ENCODE data around the gene BLOC1S4.
"Not testable (repeated sequence)": the region's sequence is repeated elsewhere in the genome, so short reads cannot be mapped to it uniquely, and the experiment has no call there.

BLOC1S4 gene, protein sequence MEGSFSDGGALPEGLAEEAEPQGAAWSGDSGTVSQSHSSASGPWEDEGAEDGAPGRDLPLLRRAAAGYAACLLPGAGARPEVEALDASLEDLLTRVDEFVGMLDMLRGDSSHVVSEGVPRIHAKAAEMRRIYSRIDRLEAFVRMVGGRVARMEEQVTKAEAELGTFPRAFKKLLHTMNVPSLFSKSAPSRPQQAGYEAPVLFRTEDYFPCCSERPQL

DNA sequence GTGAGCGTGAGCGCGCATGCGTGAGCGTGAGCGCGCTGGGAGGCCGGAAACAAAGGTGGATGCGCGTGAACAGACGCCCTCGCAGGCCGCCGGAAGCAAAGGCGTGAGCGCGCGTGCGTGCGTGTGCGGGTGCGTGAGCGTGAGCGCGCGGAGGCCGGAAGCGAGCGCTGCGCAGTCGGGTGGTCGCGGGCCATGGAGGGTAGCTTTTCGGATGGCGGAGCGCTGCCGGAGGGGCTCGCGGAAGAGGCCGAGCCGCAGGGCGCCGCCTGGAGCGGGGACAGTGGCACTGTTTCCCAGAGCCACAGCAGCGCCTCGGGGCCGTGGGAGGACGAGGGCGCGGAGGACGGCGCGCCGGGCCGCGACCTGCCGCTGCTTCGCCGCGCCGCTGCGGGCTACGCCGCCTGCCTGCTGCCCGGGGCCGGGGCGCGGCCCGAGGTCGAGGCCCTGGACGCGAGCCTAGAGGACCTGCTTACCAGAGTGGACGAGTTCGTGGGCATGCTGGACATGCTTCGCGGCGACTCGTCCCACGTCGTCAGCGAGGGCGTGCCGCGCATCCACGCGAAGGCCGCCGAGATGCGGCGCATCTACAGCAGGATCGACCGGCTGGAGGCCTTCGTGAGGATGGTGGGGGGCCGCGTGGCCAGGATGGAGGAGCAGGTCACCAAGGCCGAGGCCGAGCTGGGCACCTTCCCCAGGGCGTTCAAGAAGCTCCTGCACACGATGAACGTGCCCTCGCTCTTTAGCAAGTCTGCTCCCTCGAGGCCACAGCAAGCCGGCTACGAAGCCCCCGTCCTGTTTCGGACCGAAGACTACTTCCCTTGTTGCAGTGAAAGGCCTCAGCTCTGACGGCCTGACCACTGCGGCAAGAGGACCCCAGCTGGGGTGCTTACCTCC, at the start of gene BLOC1S4:
Gene BLOC1S4 (plus strand): TSS at position 157 of the 894 bp plus-strand sequence. CDS start 36 bp downstream, at position 193.
- DNase-seq (ENCODE audit: low read depth in 2 of 2): peak; percentile 66 to 78

DNA sequence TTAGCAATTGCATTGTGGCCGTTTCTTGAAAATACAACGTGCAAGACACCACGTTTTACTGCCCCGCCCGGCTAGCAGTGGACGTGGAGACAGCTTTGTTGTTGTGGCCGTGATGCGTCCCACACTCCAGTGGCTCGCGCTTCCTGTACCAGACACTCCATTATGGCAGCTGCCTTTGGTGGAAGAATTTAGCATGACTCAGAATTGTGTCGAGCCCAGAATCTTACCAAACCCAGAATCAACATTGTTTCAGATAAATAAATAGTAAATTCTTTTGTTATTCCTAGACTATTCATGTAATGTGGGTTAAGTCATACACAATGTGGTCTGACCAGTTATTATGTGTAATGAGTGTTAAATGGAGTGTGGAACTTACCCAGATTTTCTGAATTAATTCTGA, 47.6 kb upstream of the BLOC1S4 start:
- no peak for DNase-seq (ENCODE audit: low read depth in 2 of 2)

DNA sequence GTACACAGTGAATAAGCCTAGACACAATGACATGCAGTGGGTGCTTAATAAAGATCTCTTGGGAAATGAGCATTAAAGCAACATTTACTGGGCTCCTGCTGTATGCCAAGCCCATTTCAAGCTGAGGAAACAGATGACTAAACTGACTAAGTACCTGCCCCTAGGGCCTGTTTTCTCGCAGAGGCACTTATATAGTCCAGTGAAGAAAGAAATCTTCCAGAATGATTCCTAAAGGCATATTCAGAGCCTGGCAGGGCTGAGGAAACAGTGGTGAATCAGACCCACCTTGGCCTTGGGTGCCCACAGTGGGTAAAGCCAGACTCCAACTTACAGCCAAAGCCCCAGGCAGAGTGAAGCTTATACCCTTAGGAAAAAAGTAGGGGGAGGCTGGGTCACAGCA, 44.3 kb upstream of the BLOC1S4 start:
- DNase-seq (ENCODE audit: low read depth in 2 of 2): no peak

DNA sequence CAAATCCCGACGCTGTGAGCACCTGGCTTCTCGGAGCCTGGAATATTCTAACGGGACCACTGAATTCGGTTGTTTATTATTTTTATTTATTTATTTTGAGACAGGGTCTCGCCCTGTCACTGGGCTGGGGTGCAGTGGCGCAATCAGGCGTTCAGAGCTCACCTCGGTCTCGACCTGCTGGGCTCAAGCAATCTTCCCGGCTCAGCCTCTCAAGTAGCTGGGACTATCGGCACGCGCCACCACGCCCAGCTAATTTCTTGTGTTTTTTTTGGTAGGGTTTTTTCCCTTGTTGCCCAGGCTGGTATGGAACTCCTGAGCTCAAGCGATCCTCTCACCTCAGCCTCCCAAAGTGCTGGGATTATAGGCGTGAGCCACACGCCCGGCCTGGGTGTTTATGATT, 43.8 kb upstream of the BLOC1S4 start:
- no peak for DNase-seq (ENCODE audit: low read depth in 2 of 2)

DNA sequence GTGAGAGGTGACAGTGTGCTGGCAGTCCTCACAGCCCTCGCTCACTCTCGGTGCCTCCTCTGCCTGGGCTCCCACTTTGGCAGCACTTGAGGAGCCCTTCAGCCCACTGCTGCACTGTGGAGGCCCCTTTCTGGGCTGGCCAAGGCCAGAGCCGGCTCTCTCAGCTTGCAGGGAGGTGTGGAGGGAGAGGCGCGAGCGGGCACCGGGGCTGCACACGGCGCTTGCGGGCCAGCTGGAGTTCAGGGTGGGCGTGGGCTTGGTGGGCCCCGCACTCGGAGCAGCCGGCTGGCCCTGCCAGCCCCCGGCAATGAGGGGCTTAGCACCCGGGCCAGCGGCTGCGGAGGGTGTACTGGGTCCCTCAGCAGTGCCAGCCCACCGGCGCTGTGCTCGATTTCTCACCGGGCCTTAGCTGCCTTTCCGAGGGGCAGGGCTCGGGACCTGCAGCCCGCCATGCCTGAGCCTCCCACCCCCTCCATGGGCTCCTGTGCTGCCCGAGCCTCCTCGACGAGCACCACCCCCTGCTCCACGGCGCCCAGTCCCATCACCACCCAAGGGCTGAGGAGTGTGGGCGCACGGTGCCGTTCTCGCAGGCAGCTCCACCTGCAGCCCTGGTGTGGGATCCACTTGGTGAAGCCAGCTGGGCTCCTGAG, 43.3 kb upstream of the BLOC1S4 start:
- DNase-seq (ENCODE audit: low read depth in 2 of 2): not testable (repeated sequence)

DNA sequence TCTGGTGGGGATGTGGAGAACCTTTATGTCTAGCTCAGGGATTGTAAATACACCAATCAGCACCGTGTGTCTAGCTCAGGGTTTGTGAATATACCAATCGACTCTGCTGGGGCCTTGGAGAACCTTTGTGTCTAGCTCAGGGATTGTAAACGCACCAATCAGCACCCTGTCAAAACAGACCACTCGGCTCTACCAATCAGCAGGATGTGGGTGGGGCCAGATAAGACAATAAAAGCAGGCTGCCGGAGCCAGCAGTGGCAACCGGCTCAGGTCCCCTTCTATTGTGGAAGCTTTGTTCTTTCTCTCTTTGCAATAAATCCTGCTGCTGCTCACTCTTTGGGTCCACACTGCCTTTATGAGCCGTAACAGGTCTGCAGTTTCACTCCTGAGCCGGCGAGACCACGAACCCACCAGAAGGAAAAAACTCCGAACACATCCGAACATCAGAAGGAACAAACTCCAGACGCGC, 42.7 kb upstream of the BLOC1S4 start:
- DNase-seq (ENCODE audit: low read depth in 2 of 2): not testable (repeated sequence)

DNA sequence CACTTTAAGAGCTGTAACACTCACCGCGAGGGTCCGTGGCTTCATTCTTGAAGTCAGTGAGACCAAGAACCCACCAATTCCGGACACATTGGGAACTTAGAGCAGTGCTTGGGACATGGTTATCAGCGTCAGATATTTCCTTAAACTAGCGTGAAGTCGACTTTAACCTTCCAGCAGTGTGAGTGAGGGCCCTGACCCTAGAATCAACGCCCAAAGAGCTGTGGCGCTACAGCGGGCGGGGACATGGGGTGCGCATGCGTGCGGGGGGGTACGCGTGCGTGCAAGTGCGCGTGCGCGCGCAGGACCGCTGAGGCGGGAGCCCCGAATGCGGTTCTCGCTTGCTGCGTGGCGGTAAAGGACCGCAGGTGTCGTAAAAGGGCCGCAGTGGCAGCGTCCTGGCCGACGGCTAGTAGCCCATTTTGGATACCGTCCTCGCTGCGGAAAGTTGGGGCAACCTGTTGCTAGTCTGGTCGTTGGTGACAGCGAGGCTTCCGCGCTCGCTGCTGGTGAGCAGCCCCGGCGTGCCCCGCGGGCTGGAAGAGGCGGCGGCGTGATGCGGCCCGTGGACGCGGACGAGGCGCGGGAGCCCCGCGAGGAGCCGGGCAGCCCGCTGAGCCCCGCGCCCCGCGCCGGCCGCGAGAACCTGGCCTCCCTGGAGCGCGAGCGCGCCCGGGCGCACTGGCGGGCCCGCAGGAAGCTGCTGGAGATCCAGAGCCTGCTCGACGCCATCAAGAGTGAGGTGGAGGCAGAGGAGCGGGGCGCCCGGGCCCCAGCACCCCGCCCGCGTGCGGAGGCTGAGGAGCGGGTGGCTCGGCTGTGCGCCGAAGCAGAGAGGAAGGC, 42.1 kb upstream of the BLOC1S4 start:
- peak; percentile 86 to 89 for DNase-seq (ENCODE audit: low read depth in 2 of 2)

DNA sequence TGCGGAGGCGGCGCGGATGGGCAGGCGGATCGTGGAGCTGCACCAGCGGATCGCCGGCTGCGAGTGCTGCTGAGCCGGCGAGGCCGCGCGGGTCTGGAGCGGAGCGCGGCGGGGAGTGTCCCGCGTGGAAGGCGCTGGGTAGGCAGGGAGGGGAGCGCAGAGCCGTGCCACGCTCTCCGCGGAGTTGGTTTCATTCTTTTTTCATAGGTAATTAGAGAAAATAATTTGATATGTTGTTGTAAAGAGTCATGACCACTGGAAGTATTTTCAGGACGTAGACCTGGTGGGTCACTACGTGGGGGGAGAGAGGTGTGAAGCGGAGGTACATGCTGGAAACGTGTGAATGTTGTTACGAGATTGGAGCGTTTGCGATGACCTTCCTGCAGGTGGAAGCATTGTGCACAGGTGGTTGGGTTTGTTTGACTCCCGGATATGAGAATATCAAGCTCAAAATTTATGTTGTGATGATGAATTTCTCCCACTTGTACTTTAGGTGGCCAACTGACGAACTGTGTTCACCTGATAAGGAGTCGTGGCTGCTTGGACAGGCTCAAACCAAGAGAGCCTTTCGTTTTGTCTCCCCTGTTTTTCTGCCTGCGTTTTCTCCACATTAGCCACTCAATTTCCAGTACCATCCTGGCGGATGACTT, 41.3 kb upstream of the BLOC1S4 start:
- DNase-seq (ENCODE audit: low read depth in 2 of 2): no peak

DNA sequence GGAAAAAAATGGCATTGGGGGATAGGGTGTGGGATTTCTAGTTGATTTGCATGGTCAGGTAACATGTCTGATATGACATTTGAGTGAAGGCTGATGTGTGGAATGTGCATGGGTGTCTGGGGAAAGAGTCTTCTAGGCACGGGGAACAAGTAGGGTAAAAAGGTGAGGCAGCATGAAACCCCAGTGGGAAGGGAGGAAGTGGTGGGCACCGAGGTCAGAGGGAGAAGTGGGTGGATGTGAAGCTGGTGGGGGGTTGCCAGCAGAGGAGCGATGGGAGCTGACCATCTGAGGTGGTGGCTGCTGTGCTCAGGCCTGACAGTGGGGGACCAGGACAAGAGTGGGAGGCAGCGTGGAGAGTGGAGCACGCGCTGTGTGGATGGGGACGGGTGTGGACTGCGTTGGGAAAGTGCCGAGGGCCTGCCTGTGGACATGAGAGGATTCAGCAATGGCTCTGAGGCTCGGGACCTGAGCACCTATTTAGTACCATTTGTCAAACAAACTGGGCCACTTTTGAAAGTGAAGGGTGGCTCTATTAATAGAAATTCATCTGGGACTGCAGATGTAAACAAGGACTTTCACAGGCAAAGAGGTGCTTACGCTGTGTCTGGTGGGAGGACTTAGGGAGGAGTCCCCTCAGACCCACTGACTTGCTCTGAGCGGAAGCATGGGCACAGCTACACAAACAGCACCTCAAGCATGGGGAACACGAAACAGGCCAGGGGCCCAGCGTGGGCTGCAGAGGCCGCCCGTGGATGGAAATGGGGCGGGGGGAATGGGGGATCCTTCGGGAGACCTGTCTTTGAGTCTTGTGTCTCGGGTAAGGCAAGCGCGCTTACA, 39.0 kb upstream of the BLOC1S4 start:
- no peak for DNase-seq (ENCODE audit: low read depth in 2 of 2)

DNA sequence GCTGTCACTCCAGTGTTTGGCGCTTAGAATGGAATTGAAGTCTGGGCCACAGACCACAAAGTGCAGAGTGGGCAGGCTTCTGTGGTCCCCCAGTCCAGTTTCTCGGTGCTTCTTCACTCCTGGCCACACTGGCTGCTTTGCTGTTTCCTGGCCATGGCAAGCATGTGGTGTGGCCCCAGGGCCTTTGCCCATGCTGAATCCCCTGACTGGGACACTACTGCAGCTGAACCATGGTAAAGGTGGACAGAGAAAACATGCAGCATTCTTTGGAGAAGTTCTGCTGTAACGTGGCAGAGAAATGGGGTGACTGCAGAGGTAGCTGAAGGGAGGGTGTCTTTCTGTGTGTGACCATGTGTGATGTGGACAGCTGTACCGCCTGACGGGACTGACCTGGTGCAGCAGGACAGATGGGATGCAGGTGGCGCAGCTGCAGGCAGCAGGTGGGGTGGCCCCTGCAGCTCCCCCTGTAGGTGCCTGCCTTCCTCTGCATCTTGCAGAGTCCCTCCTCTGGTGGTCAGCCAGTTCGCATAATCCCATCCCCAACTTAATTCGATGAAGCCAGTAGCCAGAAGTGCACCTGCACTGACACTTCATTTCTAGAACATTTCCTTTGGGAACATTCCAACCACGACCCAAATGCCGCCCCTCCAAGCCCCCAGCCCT, 35.5 kb upstream of the BLOC1S4 start:
- DNase-seq (ENCODE audit: low read depth in 2 of 2): no peak

DNA sequence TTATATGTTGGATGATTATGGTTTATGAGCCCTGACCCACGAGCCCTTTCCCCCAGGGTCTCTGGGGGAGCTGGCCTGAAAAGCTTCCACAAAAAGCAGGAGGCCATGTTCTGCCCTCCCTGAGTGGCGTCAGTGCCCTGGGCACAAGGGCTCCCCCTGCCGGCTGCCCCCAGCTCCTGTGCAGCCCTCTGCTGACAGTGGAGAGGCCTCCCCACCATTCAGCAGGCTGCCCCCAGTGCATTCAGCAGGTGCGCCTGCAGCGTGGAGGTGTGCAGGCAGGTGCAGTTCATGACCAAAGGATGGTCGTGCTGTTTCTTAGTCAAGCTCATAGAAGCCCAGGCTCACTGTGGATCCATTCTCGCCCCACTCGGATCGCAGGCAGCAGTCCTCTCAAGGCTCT, 34.8 kb upstream of the BLOC1S4 start:
- no peak for DNase-seq (ENCODE audit: low read depth in 2 of 2)

DNA sequence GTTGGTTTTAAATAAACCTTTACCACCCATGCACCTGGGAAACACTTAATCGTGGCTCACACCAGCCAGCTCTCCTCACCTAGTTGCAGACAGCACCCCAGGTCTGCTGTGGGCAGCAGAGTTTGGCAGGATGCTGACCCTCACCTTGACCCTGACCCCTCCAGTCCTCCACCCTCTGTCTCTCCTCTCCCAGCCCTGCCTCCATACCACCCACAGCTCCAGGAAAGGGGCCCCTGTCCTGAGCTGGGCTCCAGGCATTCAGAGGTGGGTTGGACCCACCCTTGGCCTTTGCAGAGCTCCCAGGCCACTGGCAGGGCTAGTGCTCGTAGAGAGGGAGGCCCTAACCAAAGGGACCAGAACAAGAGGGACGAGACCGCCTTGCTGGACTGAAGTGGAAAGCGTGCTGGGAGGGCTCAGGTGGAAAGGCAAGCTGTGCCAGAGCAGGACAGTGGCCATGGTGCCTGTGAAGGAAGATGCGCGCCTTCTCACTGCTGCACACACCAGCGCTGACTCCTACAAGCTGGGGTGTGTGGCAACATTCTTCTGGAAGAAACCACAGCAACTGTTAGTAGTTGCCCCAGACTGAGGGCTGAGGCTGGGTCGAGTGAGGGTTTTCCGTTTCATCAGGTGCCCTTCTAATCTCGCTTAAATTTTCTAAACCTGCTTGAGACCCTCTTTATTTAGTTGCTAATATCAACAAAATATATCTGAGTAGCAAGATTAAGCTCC, 32.9 kb upstream of the BLOC1S4 start:
- no peak for DNase-seq (ENCODE audit: low read depth in 2 of 2)

DNA sequence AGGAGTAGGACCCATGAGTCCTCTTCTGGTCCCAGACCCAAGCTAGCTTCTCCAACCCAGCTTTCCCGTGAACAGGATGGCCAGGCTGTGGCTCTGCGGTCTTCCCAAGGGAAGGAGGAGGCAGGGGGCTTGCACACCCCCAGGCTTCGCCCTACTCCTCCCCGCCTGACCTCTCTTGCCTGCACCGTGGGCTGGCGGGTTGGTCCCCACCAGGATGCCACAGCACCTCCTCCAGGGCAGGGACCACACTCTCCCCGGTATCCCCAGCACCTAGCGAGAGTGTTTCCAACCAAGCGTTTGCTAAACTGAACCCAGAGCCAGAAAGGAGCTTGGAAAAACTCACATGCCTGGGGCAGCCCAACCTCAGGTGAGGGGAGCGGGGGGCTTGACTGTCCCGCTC, 31.3 kb upstream of the BLOC1S4 start:
- no peak for DNase-seq (ENCODE audit: low read depth in 2 of 2)

DNA sequence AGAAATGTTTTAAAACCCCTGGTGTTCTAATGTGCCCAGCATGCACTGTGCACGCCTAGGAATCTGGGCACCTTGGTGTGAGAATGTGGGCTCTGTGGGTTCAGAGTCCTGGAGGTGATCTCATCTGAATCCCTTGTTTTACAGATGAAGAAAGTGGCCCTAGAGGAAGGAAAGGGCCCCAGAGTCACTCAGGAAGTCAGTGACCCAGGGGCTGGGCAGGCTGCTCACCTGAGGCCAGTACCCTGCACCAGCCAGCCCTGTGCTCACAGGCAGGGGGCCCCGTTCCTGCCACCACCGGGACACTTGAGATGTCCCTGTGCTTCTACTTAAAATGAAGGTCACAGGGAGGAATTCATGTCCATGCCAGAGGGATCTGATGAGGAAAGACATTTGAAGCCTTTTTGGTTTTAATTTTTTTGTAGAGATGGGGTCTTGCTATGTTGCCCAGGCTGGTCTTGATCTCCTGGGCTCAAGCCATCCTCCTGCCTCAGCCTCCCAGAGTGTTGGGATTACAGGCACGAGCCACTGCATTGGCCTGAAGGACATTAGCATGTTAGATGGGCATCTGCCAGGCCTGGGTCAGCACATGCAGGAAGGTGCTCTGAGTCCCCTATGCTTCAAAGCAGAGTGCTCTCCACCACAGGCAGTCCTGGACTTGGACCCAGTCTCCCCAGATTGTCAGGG, 29.7 kb upstream of the BLOC1S4 start:
- no peak for DNase-seq (ENCODE audit: low read depth in 2 of 2)

DNA sequence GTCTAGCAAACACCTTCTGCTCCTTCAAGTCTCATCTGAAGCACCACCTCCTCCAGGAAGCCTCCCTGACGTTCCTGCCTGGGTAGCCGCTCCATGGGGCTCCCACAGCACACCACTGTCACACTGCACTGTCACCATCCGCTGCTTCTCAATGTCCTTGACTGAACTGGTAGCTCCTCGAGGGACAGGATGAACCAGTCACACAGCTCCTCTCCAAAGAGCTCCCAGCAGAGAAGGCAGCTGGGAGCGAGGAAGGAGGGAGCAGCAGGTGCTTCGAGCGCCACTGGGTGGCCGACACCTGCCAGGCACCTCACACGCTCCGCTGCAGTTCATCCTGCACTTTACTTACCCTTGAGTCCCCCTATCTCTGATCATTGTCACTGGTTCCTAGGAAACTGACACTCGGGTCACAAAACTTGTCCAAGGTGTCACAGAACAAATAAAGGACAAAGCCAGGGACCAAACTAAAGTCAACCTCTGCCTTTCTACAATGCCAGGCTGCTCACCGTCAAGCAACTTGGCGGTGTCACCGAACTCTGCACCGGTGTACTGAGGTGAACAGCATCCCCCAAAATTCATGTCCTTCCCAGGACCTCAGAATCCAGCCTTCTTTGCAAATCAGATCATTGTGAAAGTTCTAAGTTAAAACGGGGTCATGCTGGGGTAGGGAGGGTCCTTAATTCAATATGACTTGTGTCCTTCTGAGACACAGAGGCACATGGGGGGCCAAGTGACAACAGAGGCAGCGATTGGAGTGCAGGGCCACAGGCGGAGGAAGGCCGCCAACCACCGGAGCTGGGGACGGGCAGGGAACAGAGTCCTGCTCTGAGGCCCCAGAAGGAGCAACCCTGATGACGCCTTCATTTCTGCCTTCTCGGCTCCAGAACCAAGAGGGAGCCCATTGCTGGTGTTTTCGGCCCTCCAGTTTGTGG, 27.8 kb upstream of the BLOC1S4 start:
- DNase-seq (ENCODE audit: low read depth in 2 of 2): no peak

DNA sequence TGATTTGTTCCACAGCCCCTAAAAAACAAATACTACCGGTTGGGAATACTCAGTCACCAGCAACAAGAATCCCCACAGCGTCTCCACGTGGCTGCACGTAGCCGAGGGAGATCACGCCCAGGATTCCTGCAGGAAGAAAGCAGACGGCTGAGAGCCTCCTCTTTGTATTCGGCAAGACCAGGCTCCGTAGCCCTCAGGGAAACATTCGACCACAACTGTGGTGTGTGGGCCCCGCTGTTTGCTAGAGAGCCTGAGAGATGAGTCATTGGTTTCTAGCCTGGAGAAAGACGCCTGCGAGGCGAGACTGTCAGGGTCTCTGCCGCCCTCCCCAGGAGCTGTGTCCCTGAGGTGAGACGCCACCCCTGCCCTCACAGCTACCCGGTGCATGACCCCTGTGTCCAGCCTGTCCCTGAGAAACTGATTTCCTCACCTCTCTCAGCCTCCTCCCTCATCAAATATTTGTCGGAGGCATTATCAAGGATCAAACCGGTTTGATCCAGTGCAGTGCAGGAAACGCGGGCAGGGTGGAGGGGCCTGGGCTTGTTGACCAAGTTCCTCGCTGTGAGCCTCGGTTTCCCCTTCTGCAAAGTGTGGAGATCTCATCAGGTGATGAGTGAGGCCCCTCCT, 27.0 kb upstream of the BLOC1S4 start:
- peak; percentile 53 to 57 for DNase-seq (ENCODE audit: low read depth in 2 of 2)

DNA sequence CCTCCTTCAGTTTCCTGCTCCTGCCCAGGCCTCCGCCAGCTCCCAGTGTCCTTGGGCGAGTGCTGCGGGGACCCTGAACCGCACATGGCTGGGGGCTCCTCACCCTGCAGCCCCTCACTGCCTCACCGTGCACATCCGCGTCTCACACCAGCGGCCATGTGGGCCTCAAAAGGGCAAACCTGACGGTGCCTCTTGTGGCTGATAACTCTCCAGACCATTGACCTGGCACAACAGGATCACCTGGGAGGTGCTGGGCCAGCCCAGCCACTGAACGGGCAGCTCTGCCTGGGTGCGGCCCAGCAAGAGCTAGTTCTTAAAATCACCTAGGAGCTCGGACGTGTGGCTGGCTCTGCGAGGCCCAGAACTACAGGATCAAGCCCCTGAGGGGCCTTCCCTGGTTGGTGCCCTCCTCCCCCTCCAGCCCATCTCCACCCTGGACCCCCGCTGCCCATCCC, 26.4 kb upstream of the BLOC1S4 start:
- no peak for DNase-seq (ENCODE audit: low read depth in 2 of 2)
